Measurements from ENCODE around the gene GBF1.

DNA sequence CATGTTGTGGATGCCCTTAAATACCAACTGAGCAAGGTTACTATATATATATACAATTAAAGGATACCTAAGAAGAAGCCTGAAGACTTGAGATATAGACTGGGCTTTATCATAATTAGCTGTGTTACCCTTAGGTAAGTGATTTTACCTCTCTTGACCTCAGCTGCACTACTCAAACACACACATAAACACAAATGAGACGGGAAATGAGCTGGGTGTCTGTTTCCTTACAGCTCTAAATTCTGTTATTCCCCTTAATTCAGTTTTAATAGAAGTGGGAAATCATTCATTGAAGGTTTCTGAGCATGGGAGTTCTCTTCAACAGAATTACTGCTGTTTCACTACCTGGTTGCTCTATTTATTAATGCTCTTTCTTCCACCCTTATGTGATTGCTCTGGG, 60.7 kb downstream of the GBF1 start:
- TF ChIP-seq CTCF (IDR thresholded peaks at IDR 0.05; ENCODE audit: low read depth, low read length, missing input control) = no peak
- TF ChIP-seq, protein P1, sequence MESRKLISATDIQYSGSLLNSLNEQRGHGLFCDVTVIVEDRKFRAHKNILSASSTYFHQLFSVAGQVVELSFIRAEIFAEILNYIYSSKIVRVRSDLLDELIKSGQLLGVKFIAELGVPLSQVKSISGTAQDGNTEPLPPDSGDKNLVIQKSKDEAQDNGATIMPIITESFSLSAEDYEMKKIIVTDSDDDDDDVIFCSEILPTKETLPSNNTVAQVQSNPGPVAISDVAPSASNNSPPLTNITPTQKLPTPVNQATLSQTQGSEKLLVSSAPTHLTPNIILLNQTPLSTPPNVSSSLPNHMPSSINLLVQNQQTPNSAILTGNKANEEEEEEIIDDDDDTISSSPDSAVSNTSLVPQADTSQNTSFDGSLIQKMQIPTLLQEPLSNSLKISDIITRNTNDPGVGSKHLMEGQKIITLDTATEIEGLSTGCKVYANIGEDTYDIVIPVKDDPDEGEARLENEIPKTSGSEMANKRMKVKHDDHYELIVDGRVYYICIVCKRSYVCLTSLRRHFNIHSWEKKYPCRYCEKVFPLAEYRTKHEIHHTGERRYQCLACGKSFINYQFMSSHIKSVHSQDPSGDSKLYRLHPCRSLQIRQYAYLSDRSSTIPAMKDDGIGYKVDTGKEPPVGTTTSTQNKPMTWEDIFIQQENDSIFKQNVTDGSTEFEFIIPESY (IDR thresholded peaks at IDR 0.05) = no peak
- TF ChIP-seq GABPA (IDR thresholded peaks at IDR 0.05 in 1 of 2, conservative IDR thresholded peaks at IDR 0.05 in 1 of 2) = no peak
- TF ChIP-seq RAD21 (IDR thresholded peaks at IDR 0.05) = no peak
- TF ChIP-seq YY1 (IDR thresholded peaks at IDR 0.05) = no peak
- TF ChIP-seq HNF4G (IDR thresholded peaks at IDR 0.05) = no peak
- no peak for TF ChIP-seq FOXA1 (IDR thresholded peaks at IDR 0.05)
- no peak for TF ChIP-seq JUND (IDR thresholded peaks at IDR 0.05)
- TF ChIP-seq, protein P2, sequence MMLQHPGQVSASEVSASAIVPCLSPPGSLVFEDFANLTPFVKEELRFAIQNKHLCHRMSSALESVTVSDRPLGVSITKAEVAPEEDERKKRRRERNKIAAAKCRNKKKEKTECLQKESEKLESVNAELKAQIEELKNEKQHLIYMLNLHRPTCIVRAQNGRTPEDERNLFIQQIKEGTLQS (IDR thresholded peaks at IDR 0.05) = no peak
